Tibial nerve (tissue), 4 donors: ENCODE results near the gene ZDHHC20. TPM values are rescaled to one million over a fixed set of nuclear protein-coding genes. Genes with fewer than 3 reads are reported as not detected.

Source experiments
- DNase-seq, 2 donors: peaks; one replicate each; pipeline ENCODE4 v3.0.0-alpha.2; 2019; ENCODE audit warnings: low spot score in 2 of 2
- H3K27ac ChIP-seq, 4 donors: fragments of 200-600 bp; sonication (generic) in 3 of 4; one replicate each; pipeline ENCODE4 v1.5.1; 2017 to 2019; ENCODE audit warnings: mild to moderate bottlenecking in 1 of 4
- H3K27me3 ChIP-seq, 2 donors: fragments of 200-600 bp; sonication (generic) in 1 of 2; one replicate each; pipeline versions ENCODE4 v1.5.1 to v1.6.0; 2017 to 2019
- H3K36me3 ChIP-seq, 3 donors: fragments of 200-600 bp; sonication (generic); one replicate each; pipeline ENCODE4 v1.5.1; 2018 to 2019
- H3K4me1 ChIP-seq, 4 donors: fragments of 200-600 bp; sonication (generic) in 3 of 4; one replicate each; pipeline ENCODE4 v1.5.1; 2017 to 2019
- H3K4me3 ChIP-seq, 4 donors: fragments of 200-600 bp; sonication (generic) in 3 of 4; one replicate each; pipeline ENCODE4 v1.5.1; 2017 to 2019; ENCODE audit warnings: mild to moderate bottlenecking in 1 of 4, moderate library complexity in 1 of 4
- H3K9me3 ChIP-seq, 4 donors: fragments of 200-600 bp; sonication (generic) in 3 of 4; one replicate each; pipeline ENCODE4 v1.5.1; 2017 to 2019
- EP300 ChIP-seq, 2 donors: sonication (generic); formaldehyde crosslinking; IDR thresholded peaks; one replicate each; pipeline ENCODE4 v1.6.1; 2017; ENCODE audit warnings: antibody characterized with exemption in 2 of 2, mild to moderate bottlenecking in 1 of 2
- POLR2A ChIP-seq, 2 donors: fragments of 450-650 bp; IDR thresholded peaks; one replicate each; pipeline ENCODE4 v1.6.1; 2017; ENCODE audit warnings: antibody characterized with exemption in 2 of 2, mild to moderate bottlenecking in 2 of 2, moderate library complexity in 2 of 2
- WGBS, 2 donors: methylation state at CpG; one replicate each; pipeline ENCODE4 v1.1.5; 2018; 5-methylcytosine and 5-hydroxymethylcytosine counted together
- total RNA-seq, 4 donors: library from RNA; depleted of rRNA; stranded (reverse); fragments of >200 nt; gene quantifications; one replicate each; pipeline ENCODE4 v1.1.0, GENCODE V29; 2016
- TF ChIP-seq, protein P1 (sequence below), 5 experiments: fragments of 200-600 bp in 3 of 5; fragments of 450-650 bp in 2 of 5; sonication (generic) in 3 of 5; IDR thresholded peaks; one replicate each; pipeline ENCODE4 v1.5.1; 2016 to 2019; ENCODE audit warnings: antibody characterized with exemption in 5 of 5, mild to moderate bottlenecking in 3 of 5, moderate library complexity in 2 of 5

The ZDHHC20 gene
- total RNA-seq, 4 donors from 2014 or later: 46.1 to 61.0 (median 55.5) TPM

GRCh38 chr13:21330126-21330861 lies 128.8 kb downstream of the ZDHHC20 start:
- peaks cover 0 to 16% (median 0%) of the 10 kb centered on the region in 4 donors for H3K9me3 ChIP-seq
- TF ChIP-seq EP300 (IDR thresholded peaks at IDR 0.05) (no peak), POLR2A (IDR thresholded peaks at IDR 0.05) (no peak)
- TF ChIP-seq, protein P1, sequence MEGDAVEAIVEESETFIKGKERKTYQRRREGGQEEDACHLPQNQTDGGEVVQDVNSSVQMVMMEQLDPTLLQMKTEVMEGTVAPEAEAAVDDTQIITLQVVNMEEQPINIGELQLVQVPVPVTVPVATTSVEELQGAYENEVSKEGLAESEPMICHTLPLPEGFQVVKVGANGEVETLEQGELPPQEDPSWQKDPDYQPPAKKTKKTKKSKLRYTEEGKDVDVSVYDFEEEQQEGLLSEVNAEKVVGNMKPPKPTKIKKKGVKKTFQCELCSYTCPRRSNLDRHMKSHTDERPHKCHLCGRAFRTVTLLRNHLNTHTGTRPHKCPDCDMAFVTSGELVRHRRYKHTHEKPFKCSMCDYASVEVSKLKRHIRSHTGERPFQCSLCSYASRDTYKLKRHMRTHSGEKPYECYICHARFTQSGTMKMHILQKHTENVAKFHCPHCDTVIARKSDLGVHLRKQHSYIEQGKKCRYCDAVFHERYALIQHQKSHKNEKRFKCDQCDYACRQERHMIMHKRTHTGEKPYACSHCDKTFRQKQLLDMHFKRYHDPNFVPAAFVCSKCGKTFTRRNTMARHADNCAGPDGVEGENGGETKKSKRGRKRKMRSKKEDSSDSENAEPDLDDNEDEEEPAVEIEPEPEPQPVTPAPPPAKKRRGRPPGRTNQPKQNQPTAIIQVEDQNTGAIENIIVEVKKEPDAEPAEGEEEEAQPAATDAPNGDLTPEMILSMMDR (IDR thresholded peaks at IDR 0.05): no peak
- no peaks in the 10 kb centered on the region for H3K27me3 ChIP-seq
- no peak overlapping the region for H3K27ac ChIP-seq
- no peak overlapping the region for H3K4me3 ChIP-seq
- peaks cover 0 to 5% (median 0%) of the 10 kb centered on the region in 4 donors for H3K4me1 ChIP-seq
- no peak for DNase-seq
- 66 to 70% methylated on average over 8 of the region's 8 CpGs for WGBS, 2 donors
- peaks cover 0 to 39% (median 0%) of the 10 kb centered on the region in 3 donors for H3K36me3 ChIP-seq

DNA sequence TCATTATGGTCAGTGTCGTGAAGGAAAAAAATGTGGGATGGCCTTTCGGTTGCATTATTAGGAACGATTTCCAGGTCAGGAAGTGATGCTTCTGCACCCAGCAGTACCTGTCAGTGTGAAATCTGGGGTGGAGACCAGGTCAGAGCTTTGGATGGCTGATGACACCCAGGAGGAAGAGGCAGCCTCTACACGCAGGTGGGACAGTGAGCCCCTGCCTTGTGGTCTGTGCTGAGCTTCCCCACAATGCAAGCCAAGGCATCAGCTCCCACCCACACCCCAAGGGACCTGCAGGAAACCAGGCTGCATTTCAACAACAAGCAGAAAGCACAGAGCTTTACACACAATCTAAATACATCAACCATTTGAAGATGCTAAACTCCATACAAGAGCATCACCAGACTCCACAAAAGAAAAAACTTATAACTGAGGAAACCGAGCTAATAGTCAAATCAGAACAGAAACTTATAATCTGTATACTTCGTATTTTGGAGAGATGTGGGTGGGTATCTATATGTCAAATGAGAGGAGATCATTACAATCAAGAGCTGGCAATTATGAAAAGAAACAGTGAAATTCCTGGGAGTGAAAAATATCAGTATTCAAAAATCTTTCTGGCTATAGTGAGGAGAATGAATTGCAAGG lies 130.1 kb downstream of the ZDHHC20 start:
- Histone ChIP-seq H3K4me1 (peaks cover 0 to 5% (median 0%) of the 10 kb centered on the region in 4 donors), H3K9me3 (peaks cover 0 to 10% (median 0%) of the 10 kb centered on the region in 4 donors), H3K36me3 (peaks cover 0 to 39% (median 0%) of the 10 kb centered on the region in 3 donors), H3K4me3 (no peak overlapping the region), H3K27ac (no peak overlapping the region), H3K27me3 (no peaks in the 10 kb centered on the region)
- DNase-seq: no peak
- TF ChIP-seq, protein P1 (IDR thresholded peaks at IDR 0.05): no peak
- TF ChIP-seq EP300 (IDR thresholded peaks at IDR 0.05) (no peak), POLR2A (IDR thresholded peaks at IDR 0.05) (no peak)
- WGBS, 2 donors: 80 to 94% methylated on average over 6 of the region's 6 CpGs

DNA sequence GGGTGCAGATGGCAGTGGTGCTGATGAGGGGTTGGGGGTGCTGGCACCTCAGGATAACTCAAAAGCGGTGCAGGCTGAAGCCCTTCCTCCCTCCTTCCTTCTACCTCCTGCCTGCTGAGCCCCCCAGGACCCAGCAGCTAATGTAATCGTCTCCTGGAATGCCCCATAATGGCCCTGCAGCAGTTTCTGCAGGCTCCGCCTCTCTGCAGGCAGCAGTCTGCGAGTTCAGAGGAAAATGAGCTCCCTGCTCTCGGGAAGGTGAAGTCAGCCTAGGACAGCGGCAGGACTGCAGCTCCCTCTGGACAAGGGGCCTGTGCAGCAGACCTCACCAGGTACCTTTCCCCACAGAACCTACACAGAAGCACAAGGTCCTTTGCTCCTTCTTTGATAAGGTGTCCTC lies 130.9 kb downstream of the ZDHHC20 start:
- no peaks in the 10 kb centered on the region for H3K27me3 ChIP-seq
- peaks cover 0 to 10% (median 0%) of the 10 kb centered on the region in 4 donors for H3K9me3 ChIP-seq
- 48 to 60% methylated on average over 6 of the region's 6 CpGs for WGBS, 2 donors
- H3K4me1 ChIP-seq: peaks cover 0 to 5% (median 0%) of the 10 kb centered on the region in 4 donors
- no peak overlapping the region for H3K4me3 ChIP-seq
- peaks cover 0 to 39% (median 0%) of the 10 kb centered on the region in 3 donors for H3K36me3 ChIP-seq
- TF ChIP-seq EP300 (IDR thresholded peaks at IDR 0.05): no peak
- TF ChIP-seq POLR2A (IDR thresholded peaks at IDR 0.05): no peak
- TF ChIP-seq, protein P1 (IDR thresholded peaks at IDR 0.05): no peak
- no peak for DNase-seq
- H3K27ac ChIP-seq: no peak overlapping the region

- Histone ChIP-seq H3K27ac (no peak overlapping the region), H3K4me3 (peak overlapping the region; percentile 14 to 54 (median 34)), H3K4me1 (peaks cover 0 to 5% (median 0%) of the 10 kb centered on the region in 4 donors), H3K9me3 (peaks cover 0 to 7% (median 0%) of the 10 kb centered on the region in 4 donors), H3K36me3 (peaks cover 0 to 34% (median 0%) of the 10 kb centered on the region in 3 donors), H3K27me3 (no peaks in the 10 kb centered on the region)
- TF ChIP-seq POLR2A (IDR thresholded peaks at IDR 0.05): no peak
- TF ChIP-seq, protein P1 (IDR thresholded peaks at IDR 0.05): no peak
- no peak for TF ChIP-seq EP300 (IDR thresholded peaks at IDR 0.05)
- 23 to 26% methylated on average over 52 of the region's 52 CpGs for WGBS, 2 donors
- DNase-seq: no peak
These were observed 132.7 kb downstream of the ZDHHC20 start for GRCh38 chr13:21326155-21327031.
